ENCODE measurements around the gene PIK3C2G. TPM values are rescaled to one million over a fixed set of nuclear protein-coding genes. Genes with fewer than 3 reads are reported as not detected.

PIK3C2G gene
- total RNA-seq, 1 donor from 2014 or later = not detected

GRCh38 chr12:18643681-18644080 is 382.4 kb downstream of the PIK3C2G start:
- Histone ChIP-seq H3K4me3 (no peak overlapping the region), H3K27ac (no peak overlapping the region)

GRCh38 chr12:18644564-18644963 is 383.2 kb downstream of the PIK3C2G start:
- H3K36me3 ChIP-seq = no peaks in the 10 kb centered on the region
- no peaks in the 10 kb centered on the region for H3K27me3 ChIP-seq
- TF ChIP-seq CTCF (IDR thresholded peaks at IDR 0.05) = no peak
- no peaks in the 10 kb centered on the region for H3K4me1 ChIP-seq
- H3K27ac ChIP-seq = no peak overlapping the region
- intact Hi-C loops (cut with DNase I) = no loop called here
- no peak overlapping the region for H3K4me3 ChIP-seq
- no peak for DNase-seq (ENCODE audit: low spot score in 2 of 2)
- no peaks in the 10 kb centered on the region for H3K9me3 ChIP-seq

More at GRCh38 chr12:18643681-18644080, 382.4 kb downstream of the PIK3C2G start:
- no peaks in the 10 kb centered on the region for H3K27me3 ChIP-seq
- H3K9me3 ChIP-seq = no peaks in the 10 kb centered on the region
- DNase-seq (ENCODE audit: low spot score in 2 of 2) = no peak
- H3K36me3 ChIP-seq = no peaks in the 10 kb centered on the region
- no peaks in the 10 kb centered on the region for H3K4me1 ChIP-seq
- intact Hi-C loops (cut with DNase I) = no loop called here
- no peak for TF ChIP-seq CTCF (IDR thresholded peaks at IDR 0.05)

GRCh38 chr12:18646286-18646890 is 385.1 kb downstream of the PIK3C2G start:
- no peak for DNase-seq (ENCODE audit: low spot score in 2 of 2)
- TF ChIP-seq CTCF (IDR thresholded peaks at IDR 0.05) = no peak
- no peaks in the 10 kb centered on the region for H3K27me3 ChIP-seq
- no peaks in the 10 kb centered on the region for H3K9me3 ChIP-seq
- no peaks in the 10 kb centered on the region for H3K4me1 ChIP-seq
- H3K36me3 ChIP-seq = no peaks in the 10 kb centered on the region
- H3K27ac ChIP-seq = no peak overlapping the region
- H3K4me3 ChIP-seq = no peak overlapping the region
- intact Hi-C loops (cut with DNase I) = no loop called here

- Histone ChIP-seq H3K27me3 (no peaks in the 10 kb centered on the region), H3K9me3 (no peaks in the 10 kb centered on the region), H3K4me1 (no peaks in the 10 kb centered on the region), H3K27ac (no peak overlapping the region), H3K4me3 (no peak overlapping the region), H3K36me3 (no peaks in the 10 kb centered on the region)
- intact Hi-C loops (cut with DNase I) = no loop called here
- no peak for TF ChIP-seq CTCF (IDR thresholded peaks at IDR 0.05)
- DNase-seq (ENCODE audit: low spot score in 2 of 2) = no peak
Observed at GRCh38 chr12:18651525-18651924, 390.2 kb downstream of the PIK3C2G start.

- H3K27ac ChIP-seq = no peak overlapping the region
- no peak for DNase-seq (ENCODE audit: low spot score in 2 of 2)
- H3K4me1 ChIP-seq = no peaks in the 10 kb centered on the region
- intact Hi-C loops (cut with DNase I) = no loop called here
- TF ChIP-seq CTCF (IDR thresholded peaks at IDR 0.05) = no peak
- no peaks in the 10 kb centered on the region for H3K36me3 ChIP-seq
- H3K27me3 ChIP-seq = no peaks in the 10 kb centered on the region
- H3K4me3 ChIP-seq = no peak overlapping the region
- H3K9me3 ChIP-seq = no peaks in the 10 kb centered on the region
Observed at GRCh38 chr12:18652596-18652995, 391.3 kb downstream of the PIK3C2G start.

GRCh38 chr12:18653465-18653864 is 392.1 kb downstream of the PIK3C2G start:
- DNase-seq (ENCODE audit: low spot score in 2 of 2) = no peak
- no peak for TF ChIP-seq CTCF (IDR thresholded peaks at IDR 0.05)
- H3K4me3 ChIP-seq = no peak overlapping the region
- H3K9me3 ChIP-seq = peaks cover 0 to 5% of the 10 kb centered on the region in 2 donors
- H3K27ac ChIP-seq = no peak overlapping the region
- no peaks in the 10 kb centered on the region for H3K36me3 ChIP-seq
- H3K27me3 ChIP-seq = no peaks in the 10 kb centered on the region
- intact Hi-C loops (cut with DNase I) = no loop called here
- no peaks in the 10 kb centered on the region for H3K4me1 ChIP-seq
